Stimulated activated CD8-positive, alpha-beta memory T cell treated with anti-CD3 and anti-CD28 coated beads, Interleukin-15, amount 100 ng/mL, for 1 hour (primary cell): ENCODE results near the gene SLC25A20.
"Not testable (repeated sequence)": the region's sequence is repeated elsewhere in the genome, so short reads cannot be mapped to it uniquely, and the experiment has no call there.

Source experiments
- DNase-seq: peaks from one replicate; pipeline ENCODE4 v3.0.0-alpha.2; 2020; ENCODE audit warnings: low read depth

SLC25A20 gene

GRCh38 chr3:48845170-48845569 lies 53.5 kb downstream of the SLC25A20 start:
- DNase-seq: no peak

- DNase-seq: no peak
Measured at GRCh38 chr3:48837163-48837562, 61.5 kb downstream of the SLC25A20 start.

DNA sequence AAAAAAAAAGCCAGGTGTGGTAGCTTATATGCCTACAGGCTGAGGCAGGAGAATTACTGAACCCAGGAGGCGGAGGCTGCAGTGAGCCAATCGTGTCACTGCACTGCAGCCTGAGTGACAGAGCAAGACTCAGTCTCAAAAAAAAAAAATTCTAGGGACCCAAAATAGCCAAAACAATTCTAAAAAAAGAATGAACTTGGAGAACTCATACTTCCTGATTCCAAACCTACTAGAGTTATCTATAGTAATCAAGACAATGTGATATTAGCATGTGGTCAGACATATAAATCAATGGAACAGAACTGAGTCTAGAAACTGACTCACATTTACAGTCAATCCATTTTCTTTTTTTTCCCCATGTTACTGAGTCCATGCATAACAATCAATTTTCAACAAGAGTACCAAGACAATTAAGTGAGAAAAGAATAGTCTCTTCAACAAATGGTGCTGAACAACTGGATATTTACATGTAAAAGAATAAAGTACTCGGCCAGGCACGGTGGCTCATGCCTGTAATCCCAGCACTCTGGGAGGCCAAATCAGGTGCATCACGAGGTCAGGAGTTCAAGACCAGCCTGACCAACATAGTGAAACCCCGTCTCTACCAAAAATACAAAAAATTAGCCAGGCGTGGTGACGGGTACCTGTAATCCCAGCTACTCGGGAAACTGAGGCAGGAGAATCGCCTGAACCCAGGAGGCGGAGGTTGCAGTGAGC lies 62.9 kb downstream of the SLC25A20 start:
- no peak for DNase-seq

DNA sequence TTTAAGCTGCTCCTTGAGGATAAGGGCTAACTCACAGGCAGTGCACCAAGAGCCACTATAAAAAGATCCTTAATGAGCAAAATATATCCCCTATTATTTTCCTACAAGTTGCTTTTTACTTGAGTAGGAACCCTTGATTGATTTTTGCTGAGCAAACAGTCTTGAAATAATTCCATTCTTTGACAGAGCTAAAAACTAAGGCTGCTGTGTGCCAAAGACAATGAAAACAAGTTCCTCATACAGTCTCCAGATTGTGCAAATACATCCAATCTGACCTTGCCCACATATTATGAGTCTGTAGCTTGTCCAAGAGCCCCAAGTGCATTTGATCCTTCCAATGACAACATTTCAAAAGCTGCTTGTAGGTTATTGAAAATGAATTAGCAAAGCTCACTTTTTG lies 66.0 kb downstream of the SLC25A20 start:
- no peak for DNase-seq

DNA sequence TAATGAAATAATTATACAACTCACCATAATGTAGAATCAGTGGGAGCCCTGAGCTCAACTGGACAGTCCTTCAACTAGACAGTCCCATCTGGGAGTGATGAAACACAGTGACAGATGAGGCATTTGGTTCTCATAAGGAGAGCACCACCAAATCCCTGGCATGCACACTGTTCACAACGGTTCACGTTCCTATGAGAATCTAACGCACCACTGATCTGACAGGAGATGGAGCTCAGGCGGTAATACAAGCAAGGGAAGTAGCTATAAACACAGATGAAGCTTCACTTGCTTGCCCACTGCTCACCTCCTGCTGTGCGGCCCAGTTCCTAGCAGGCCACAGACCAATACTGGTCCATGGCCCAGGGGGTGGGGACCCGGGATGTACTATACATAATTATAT lies 68.0 kb downstream of the SLC25A20 start:
- DNase-seq: no peak

DNA sequence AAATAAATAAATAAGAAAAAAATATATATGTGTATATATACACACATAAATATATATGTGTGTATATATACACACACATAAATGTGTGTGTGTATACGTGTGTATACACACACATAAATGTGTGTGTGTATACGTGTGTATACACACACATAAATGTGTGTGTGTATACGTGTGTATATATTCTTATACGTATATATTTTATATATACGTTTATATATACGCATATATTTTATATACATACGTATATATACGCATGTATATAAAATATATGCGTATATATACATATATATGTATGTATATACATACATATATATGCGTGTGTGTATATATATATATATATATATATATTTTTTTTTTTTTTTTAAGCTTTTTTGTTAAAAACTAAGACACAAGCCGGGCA lies 69.2 kb downstream of the SLC25A20 start:
- DNase-seq: not testable (repeated sequence)

GRCh38 chr3:48827874-48828273 lies 70.8 kb downstream of the SLC25A20 start:
- DNase-seq: not testable (repeated sequence)

DNA sequence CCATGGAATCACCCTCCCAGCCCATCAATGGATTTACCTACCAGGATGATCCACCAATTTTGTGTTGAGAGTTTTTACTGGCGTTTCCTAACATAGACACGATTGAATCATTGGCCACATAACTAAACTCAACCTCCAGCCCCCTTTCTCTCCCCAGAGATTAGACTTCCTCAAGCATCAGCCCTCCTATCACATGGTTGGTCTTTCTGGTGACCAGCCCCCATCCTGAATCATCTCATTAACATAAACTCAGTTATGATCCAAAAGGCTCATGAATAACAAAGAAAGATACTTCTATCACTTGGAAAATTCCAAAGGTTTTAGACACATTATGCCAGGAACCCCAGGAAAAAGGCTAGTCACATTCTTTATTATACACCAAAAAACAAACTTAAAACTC lies 72.2 kb downstream of the SLC25A20 start:
- DNase-seq: no peak

DNA sequence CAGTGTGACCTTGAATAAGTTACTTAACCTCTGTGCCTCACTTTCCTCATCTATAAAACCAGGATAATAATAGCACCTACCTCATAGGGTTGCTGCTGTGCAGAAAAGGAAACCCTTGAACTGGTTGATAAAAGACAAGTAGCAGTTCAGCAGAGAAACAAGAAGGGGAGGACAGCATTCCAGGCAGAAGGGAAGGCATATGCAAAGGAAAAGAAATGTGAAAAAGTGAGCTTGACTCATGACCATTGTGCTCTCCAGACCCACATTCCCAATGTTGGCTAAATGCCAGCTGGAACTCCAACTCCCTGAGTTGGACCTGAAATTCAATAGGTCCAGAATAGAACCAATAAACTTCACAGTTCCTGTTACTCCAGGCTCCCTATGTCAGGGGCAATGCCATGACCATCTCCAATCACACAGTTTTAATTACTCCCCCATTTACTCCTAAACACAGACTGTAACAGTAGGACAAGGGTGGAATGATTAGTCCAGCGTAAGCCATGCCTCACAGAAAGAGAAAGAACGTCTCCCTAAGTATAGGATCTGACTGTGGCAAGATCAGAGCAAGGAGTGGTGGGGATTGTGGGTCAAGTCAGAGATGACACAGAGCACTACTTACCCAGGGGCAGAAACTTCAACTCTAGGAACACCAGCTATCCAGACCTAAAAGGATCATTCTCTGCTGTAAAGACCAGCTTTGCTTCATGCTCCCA lies 77.9 kb downstream of the SLC25A20 start:
- DNase-seq: no peak

- DNase-seq: no peak
Measured at GRCh38 chr3:48819234-48820221, 79.2 kb downstream of the SLC25A20 start.

DNA sequence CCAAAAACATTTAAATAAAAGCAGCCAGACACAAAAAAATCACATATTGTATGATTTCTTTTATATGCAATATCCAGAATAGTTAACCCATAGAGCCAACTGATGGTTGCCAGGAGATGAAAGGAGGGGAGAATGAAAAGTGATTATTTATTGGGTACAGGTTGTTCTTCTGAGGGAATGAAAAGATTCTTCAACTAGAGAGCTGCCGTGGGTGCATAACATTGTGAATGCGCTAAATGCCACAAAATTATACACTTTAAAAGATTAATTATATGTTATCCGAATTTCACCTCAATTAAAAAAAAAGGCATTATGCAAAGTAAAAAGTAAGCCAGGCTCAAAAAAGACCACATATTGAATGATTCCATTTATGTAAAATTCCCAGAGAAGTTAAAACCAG lies 87.2 kb downstream of the SLC25A20 start:
- no peak for DNase-seq
